GM12892 (cell line): Measurements from ENCODE around the gene BRICD5.

Experiments
- DNase-seq: peaks from one replicate; pipeline ENCODE4 v3.0.0; 2011; ENCODE audit not compliant: insufficient read length
- FAIRE-seq: peaks from 2 replicates; lab custom pipeline; 2011; peaks lifted over from hg19 to GRCh38; lab: Jason Lieb, UNC
- POLR2A ChIP-seq: IDR thresholded peaks from 2 replicates; pipeline ENCODE4 v1.6.1; 2011; ENCODE audit warnings: low read depth, low read length, control low read depth
- POLR2AphosphoS5 ChIP-seq: IDR thresholded peaks from 2 replicates; pipeline ENCODE4 v1.6.1; 2011; ENCODE audit warnings: low read depth, low read length, control low read depth
- TAF1 ChIP-seq: IDR thresholded peaks from 2 replicates; pipeline ENCODE4 v1.6.1; 2011; ENCODE audit warnings: low read depth, mild to moderate bottlenecking, control low read depth, low read length, borderline replicate concordance

The BRICD5 gene

GRCh38 chr16:2180962-2181923, 29.4 kb downstream of the BRICD5 start:
- FAIRE-seq (no peak), DNase-seq (no peak)
- no peak for TF ChIP-seq POLR2AphosphoS5
- no peak for TF ChIP-seq TAF1
- TF ChIP-seq POLR2A, result no peak

GRCh38 chr16:2180461-2180860, 30.2 kb downstream of the BRICD5 start:
- TF ChIP-seq POLR2A, result no peak
- no peak for TF ChIP-seq POLR2AphosphoS5
- TF ChIP-seq TAF1, result no peak
- no peak for DNase-seq
- FAIRE-seq, result no peak

- FAIRE-seq (no peak), DNase-seq (no peak)
- no peak for TF ChIP-seq TAF1
- TF ChIP-seq POLR2AphosphoS5, result no peak
- no peak for TF ChIP-seq POLR2A
Observed at GRCh38 chr16:2179576-2179975, 31.1 kb downstream of the BRICD5 start.

GRCh38 chr16:2179107-2179501, 31.6 kb downstream of the BRICD5 start:
- FAIRE-seq (no peak), DNase-seq (no peak)
- no peak for TF ChIP-seq POLR2AphosphoS5
- TF ChIP-seq POLR2A, result no peak
- TF ChIP-seq TAF1, result no peak

- FAIRE-seq (no peak), DNase-seq (no peak)
- no peak for TF ChIP-seq POLR2AphosphoS5
- TF ChIP-seq POLR2A, result no peak
- TF ChIP-seq TAF1, result no peak
Observed at GRCh38 chr16:2178321-2179106, 32.1 kb downstream of the BRICD5 start.

- no peak for TF ChIP-seq POLR2AphosphoS5
- no peak for TF ChIP-seq POLR2A
- no peak for TF ChIP-seq TAF1
- no peak for DNase-seq
- no peak for FAIRE-seq
Observed at GRCh38 chr16:2177561-2177960, 33.1 kb downstream of the BRICD5 start.

GRCh38 chr16:2177101-2177500, 33.6 kb downstream of the BRICD5 start:
- no peak for FAIRE-seq
- TF ChIP-seq POLR2AphosphoS5, result no peak
- TF ChIP-seq TAF1, result no peak
- no peak for TF ChIP-seq POLR2A
- DNase-seq, result no peak

- TF ChIP-seq POLR2A, result no peak
- TF ChIP-seq POLR2AphosphoS5, result no peak
- TF ChIP-seq TAF1, result no peak
- FAIRE-seq (no peak), DNase-seq (no peak)
Observed at GRCh38 chr16:2176047-2176446, 34.6 kb downstream of the BRICD5 start.

- FAIRE-seq (no peak), DNase-seq (no peak)
- TF ChIP-seq POLR2A (no peak), TAF1 (no peak), POLR2AphosphoS5 (no peak)
Observed at GRCh38 chr16:2175454-2175853, 35.2 kb downstream of the BRICD5 start.

GRCh38 chr16:2174396-2175131, 36.1 kb downstream of the BRICD5 start:
- TF ChIP-seq POLR2AphosphoS5 (no peak), TAF1 (no peak), POLR2A (no peak)
- DNase-seq (no peak), FAIRE-seq (no peak)

- TF ChIP-seq POLR2AphosphoS5, result no peak
- no peak for TF ChIP-seq POLR2A
- no peak for TF ChIP-seq TAF1
- no peak for DNase-seq
- no peak for FAIRE-seq
Observed at GRCh38 chr16:2173916-2174315, 36.7 kb downstream of the BRICD5 start.
